Activated CD4-positive, alpha-beta T cell treated with anti-CD3 and anti-CD28 coated beads, Interleukin-2, amount 50 U/mL, for 1 hour (primary cell): ENCODE measurements around the gene ZNF600.
A peak's percentile ranks its signal among the peaks of the same experiment; 100 is the strongest.
"Not testable (repeated sequence)": the region's sequence is repeated elsewhere in the genome, so short reads cannot be mapped to it uniquely, and the experiment has no call there.

Source experiments
- DNase-seq: peaks from one replicate; pipeline ENCODE4 v3.0.0-alpha.2; 2020

ZNF600 gene

GRCh38 chr19:52786464-52787354, at the start of gene ZNF600:
TSS of gene ZNF600 (minus strand) at chr19:52786791. CDS start at chr19:52778888, 7,903 bp downstream.
- DNase-seq, result peak; percentile 75

DNA sequence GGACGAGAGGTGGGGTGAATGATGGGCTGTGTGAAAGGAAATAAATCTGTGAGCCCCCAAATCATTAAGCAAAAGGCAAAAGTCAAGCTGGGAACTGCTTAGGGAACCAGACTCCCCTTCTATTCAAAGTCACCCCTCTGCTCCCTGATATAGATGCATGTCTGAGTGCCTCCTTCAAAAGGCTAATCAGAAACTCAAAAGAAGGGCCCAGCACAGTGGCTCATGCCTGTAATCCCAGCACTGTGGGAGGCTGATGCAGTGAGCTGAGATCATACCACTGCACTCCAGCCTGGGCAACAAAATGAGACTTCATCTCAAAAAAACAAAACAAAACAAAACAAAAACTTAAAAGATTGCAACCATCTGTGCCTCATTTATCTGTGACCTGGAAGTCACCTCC, 47.7 kb upstream of the ZNF600 start:
- DNase-seq, result not testable (repeated sequence)

GRCh38 chr19:52833541-52833940, 47.0 kb upstream of the ZNF600 start:
- not testable (repeated sequence) for DNase-seq

GRCh38 chr19:52829866-52830265, 43.3 kb upstream of the ZNF600 start:
- DNase-seq, result not testable (repeated sequence)

GRCh38 chr19:52825765-52826164, 39.2 kb upstream of the ZNF600 start:
- no peak for DNase-seq

- DNase-seq, result no peak
Observed at GRCh38 chr19:52823676-52824075, 37.1 kb upstream of the ZNF600 start.

DNA sequence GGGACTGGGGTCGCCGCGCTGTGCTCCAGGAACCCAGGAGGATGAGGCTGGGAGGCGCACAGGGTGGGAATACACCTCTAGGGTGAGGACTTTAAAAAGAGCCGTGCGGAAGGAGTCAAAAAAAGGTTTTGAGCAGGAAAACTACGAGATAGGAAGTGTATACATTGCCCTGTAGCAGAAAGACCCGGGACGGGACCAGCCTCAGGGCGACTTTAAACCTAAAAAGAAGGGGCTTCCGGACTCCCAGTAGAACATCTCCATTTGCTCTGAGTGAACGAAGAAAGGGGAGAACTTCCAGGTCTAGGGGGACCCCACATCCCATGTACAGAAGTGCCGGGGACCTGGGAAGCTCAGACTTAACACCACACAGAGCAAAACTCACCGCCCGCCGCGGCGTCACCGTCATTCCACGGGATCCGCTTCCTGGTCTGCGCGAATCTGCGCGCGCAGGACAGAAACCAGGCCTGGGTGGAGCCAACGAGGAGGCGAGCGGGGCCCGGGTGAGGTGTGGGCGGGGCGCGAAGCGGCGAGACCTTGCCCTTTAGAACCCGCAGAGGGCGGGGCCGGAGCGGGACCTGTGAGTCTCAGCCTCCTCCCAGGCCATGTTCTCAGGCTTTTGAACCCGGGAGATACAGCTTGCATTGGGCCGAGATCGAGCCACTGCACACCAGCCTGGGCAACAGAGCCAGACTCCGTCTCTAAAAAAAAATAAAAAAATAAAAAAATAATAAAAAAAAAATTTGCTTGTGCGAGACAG, 34.8 kb upstream of the ZNF600 start, which contains the start of gene ZNF28:
ZNF28 (minus strand) TSS at position 430 of the 757 bp plus-strand sequence. CDS start 3,675 bp downstream, outside the sequence.
- DNase-seq, result peak; percentile 52

GRCh38 chr19:52820472-52821203, 34.0 kb upstream of the ZNF600 start:
- not testable (repeated sequence) for DNase-seq

DNA sequence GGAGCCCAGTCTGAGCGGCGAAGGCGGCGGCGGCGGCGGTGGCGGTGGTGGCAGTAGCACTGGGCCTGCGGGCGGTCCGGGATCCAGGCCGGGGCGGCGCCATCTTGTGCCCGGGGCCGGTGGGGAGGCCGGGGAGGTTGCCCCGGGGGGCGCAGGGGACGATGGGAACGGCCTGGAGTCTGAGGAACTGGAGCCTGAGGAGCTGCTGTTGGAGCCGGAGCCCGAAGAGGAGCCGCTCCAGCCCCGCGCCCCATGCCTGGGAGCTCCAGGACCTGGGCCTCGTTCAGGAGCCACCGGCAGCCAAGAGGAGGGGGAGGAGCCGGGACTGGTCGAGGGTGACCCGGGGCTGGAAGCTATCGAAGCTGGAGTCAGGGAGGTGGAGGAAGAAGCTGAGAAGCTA, 23.2 kb upstream of the ZNF600 start:
- DNase-seq, result no peak

- DNase-seq, result not testable (repeated sequence)
Observed at GRCh38 chr19:52799950-52800640, 13.5 kb upstream of the ZNF600 start.

- no peak for DNase-seq
Observed at GRCh38 chr19:52789440-52789839, 2.8 kb upstream of the ZNF600 start.

DNA sequence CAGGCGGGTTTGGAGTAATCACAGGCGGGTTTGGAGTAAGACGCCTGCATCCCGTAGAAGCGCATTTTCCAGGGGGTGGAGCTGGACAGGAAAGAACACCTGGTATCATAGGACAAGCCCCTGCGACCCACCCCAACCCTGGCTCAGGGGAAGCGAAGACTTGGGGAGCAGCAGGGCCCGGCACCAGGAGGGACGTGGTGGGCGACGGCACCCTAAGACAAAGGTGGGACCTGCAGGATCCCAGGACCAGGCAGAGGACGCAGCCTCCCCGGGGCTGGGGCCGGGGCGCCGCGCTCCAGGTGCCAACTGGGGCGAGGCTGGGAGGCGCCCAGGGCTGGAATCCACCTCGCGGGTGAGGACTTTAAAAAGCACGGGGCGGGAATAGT, 520 bp downstream of the ZNF600 start:
- no peak for DNase-seq

- DNase-seq, result no peak
Observed at GRCh38 chr19:52785506-52785905, 1.1 kb downstream of the ZNF600 start.

DNA sequence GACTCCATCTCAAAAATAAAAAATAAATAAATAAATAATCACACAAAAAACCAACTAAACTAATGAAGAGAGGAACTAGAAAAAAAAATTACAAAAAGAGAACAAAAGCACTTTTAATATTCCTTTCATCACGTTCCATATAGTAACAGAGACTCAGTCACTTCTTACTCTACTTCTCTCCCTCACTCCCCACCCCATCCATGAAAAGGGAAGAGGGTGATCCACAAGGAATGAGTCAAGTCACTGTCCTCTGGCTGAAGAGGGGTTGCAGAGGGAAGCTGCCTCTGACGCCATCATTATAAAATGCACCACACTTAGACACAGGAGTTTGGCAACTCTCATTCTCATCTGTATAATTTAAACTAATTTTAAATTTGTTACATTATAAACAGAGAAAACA, 3.7 kb downstream of the ZNF600 start:
- DNase-seq, result not testable (repeated sequence)

- no peak for DNase-seq
Observed at GRCh38 chr19:52778811-52779210, 7.8 kb downstream of the ZNF600 start.

GRCh38 chr19:52756447-52756846, 30.1 kb downstream of the ZNF600 start:
- DNase-seq, result not testable (repeated sequence)

DNA sequence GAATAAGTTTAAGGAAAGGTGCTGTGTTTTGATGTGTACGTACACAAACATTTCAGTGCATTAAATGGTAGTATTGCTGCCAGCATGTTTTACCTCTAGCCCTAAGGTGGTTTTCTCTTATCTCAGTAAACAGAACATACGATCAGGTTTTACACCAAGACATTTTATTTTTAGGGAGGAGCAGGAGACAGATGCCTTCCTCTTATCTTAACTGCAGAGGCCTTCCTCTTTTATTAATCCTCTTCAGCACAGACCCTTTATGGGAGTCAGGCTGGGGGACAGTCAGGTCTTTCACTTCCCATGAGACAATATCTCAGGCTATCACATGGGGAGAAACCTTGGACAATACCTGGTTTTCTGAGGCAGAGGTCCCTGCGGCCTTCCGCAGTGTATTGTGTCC, 36.8 kb downstream of the ZNF600 start:
- no peak for DNase-seq

DNA sequence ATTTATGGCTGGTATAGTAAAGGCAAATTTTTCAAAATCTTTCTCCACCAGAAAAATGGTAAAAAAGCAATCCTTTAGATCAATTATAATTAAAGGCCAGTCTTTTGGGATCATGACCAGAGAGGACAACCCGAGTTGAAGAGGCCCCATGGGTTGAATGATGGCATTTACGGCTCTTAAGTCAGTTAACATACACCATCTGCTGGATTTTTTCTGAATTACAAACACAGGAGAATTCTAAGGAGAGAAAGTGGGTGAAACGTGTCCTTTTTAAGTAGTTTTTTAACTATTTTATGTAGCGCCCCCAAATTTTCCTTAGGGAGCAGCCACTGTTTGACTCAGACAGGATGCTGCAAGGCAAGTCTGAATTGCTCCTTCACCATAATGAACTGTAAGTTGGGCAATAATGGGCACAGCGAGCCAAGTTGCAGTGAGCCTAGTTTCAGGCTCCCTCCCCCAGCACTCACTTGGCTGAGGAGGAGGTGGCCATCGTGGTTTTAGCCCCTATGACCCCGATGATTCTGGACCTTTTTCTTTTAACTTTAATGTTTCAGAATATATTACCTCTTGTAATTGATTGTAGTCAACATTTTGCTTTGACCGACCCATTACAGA, 38.1 kb downstream of the ZNF600 start:
- DNase-seq, result no peak

DNA sequence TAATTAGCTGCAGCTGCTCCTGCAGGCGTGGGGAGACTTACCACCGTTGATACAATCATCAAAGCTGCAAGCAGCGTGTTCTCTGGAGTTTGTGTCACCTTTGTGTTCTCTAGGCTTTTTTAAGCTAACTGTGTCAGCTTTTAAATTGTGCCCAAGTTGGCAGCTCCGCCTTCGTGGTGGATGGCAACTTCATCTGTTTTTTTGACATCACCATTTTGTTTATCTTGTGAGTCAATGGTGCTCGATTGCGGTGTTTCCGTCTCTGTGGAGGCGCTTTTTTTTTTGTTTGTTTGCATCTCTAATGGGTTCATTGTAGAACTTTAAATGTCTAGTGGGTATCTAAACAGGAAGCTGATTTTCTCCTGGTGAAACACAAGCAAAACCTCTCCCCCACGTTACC, 40.7 kb downstream of the ZNF600 start:
- not testable (repeated sequence) for DNase-seq

DNA sequence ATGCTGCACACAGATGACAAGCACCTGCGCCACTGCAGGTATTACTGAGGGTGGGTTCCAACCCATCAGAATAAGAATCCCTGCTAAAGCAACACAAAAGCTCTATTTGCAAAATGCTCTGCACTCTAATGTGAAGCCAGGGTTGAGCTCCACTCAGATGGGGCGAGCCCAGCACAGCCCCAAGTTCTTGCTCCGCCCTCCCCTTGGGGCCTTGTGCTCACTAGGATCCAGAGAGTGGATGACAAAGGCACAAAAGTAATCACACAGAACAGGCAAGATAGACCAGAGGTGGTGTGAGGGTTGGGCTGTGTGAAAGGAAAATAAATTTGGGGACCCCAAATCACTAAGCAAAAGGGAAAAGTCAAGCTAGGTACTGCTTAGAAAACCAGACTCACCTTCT, 43.5 kb downstream of the ZNF600 start:
- DNase-seq, result no peak

- DNase-seq, result no peak
Observed at GRCh38 chr19:52742516-52742915, 44.1 kb downstream of the ZNF600 start.

DNA sequence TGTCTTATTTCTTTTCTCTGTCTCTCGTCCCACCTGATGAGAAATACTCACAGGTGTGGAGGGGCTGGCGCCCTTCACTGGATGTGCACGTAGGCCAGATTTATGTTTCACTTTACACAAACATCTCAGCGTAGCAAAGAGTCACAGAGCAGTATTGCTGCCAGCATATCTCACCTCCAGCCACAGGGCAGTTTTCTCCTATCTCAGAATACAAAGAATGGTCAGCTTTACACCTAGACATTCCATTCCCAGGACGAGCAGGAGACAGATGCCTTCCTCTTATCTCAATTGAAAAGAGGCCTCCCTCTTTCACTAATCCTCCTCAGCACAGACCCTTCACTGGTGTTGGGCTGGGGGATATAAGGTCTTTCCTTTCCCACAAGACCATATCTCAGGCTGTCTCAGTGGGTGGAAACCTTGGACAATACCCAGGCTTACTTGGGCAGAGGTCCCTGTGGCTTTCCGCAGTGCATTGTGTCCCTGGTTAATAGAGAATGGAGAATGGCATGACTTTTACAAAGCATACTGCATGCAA, 44.6 kb downstream of the ZNF600 start:
- no peak for DNase-seq
